T-cell (primary cell): Measurements from ENCODE around the gene FBXW7. TPM values are rescaled to one million over a fixed set of nuclear protein-coding genes. Genes with fewer than 3 reads are reported as not detected.

Source experiments
- total RNA-seq, 35 experiments: library from RNA in 6 of 35; stranded (reverse) in 6 of 35; fragments of 120-200 nt in 1 of 35; gene quantifications; one replicate each; pipeline versions ENCODE4 v1.2.1 to v1.2.4 and lab custom pipeline; 2013 to 2026

Gene FBXW7
- total RNA-seq, 5 donors from 2014 or later (not counting 1 experiment from before 2014, with no cell fraction given): 91.9 to 131 (median 96.0) TPM

Other genes with a start within 250 kb of the FBXW7 start
- 10 to 100 TPM; 19.3 to 28.5 (median 24.6) TPM for gene TMEM154, start 143.9 kb upstream of the FBXW7 start, total RNA-seq
- under 1 TPM in 4 of 5 donors, not detected in 1; 0.13 to 0.28 (median 0.22) TPM for gene TIGD4, start 243.6 kb upstream of the FBXW7 start, total RNA-seq
- gene ARFIP1, start 243.9 kb upstream of the FBXW7 start, total RNA-seq: 10 to 100 TPM in 4 of 5 donors, 1 to 10 TPM in 1; 8.2 to 16.3 (median 12.1) TPM